B cell (primary cell): ENCODE measurements around the gene SLC18A3. TPM values are rescaled to one million over a fixed set of nuclear protein-coding genes. Genes with fewer than 3 reads are reported as not detected.
A peak's percentile ranks its signal among the peaks of the same experiment; 100 is the strongest.

Experiments
- ATAC-seq: fragments of 200-7000 bp; cut with Tn5 transposase; one replicate; pipeline ENCODE4 v1.10.0; 2021; ENCODE audit warnings: low read depth, mild to moderate bottlenecking, moderate number of reproducible peaks, moderate library complexity
- CTCF ChIA-PET: fragments of 350-600 bp; sonication (Branson Sonifier 250); formaldehyde crosslinking; loops from one replicate; lab custom pipeline; 2021; ENCODE audit warnings: antibody characterized with exemption, inconsistent platforms; lab: Charles Lee
- POLR2A ChIA-PET: fragments of 350-600 bp; sonication (Branson Sonifier 250); formaldehyde crosslinking; loops from one replicate; lab custom pipeline; 2021; ENCODE audit warnings: antibody characterized with exemption; lab: Charles Lee
- DNase-seq: peaks from one replicate; pipeline ENCODE4 v3.0.0; 2013
- H2AFZ ChIP-seq: 2 replicates; pipeline ENCODE4 v1.6.1; 2012; ENCODE audit warnings: mild to moderate bottlenecking, low read depth, low read length; ENCODE audit not compliant: insufficient read depth, poor library complexity, severe bottlenecking
- H3K27ac ChIP-seq, 2 donors: 1 replicate in 1 of 2; 2 replicates in 1 of 2; pipeline ENCODE4 v1.5.1; 2012 to 2013; ENCODE audit warnings: low read length in 2 of 2, mild to moderate bottlenecking in 2 of 2, moderate library complexity in 1 of 2
- H3K27me3 ChIP-seq, 4 experiments: fragments of 200-600 bp in 1 of 4; sonication (generic) in 1 of 4; replicated peaks in 1 of 4; 1 replicate in 2 of 4; 2 replicates in 2 of 4; pipeline versions ENCODE4 v1.6.1 to v1.7.0; 2013 to 2016; ENCODE audit warnings: low read length in 3 of 4, mild to moderate bottlenecking in 2 of 4, mixed read lengths in 1 of 4, moderate library complexity in 1 of 4; ENCODE audit not compliant: insufficient read depth in 4 of 4, control insufficient read depth in 3 of 4; ENCODE audit errors: control extremely low read depth in 1 of 4
- H3K36me3 ChIP-seq, 2 experiments: replicated peaks in 1 of 2; 1 replicate in 1 of 2; 2 replicates in 1 of 2; pipeline versions ENCODE4 v1.6.1 to v1.7.1; 2013; ENCODE audit warnings: low read length in 1 of 2; ENCODE audit not compliant: insufficient read depth in 2 of 2, control insufficient read depth in 1 of 2; ENCODE audit errors: control extremely low read depth in 1 of 2, extremely low read depth in 1 of 2
- H3K4me1 ChIP-seq, 2 donors: fragments of 200-600 bp in 1 of 2; sonication (generic) in 1 of 2; 1 replicate in 1 of 2; 2 replicates in 1 of 2; pipeline versions ENCODE4 v1.5.1 to v1.6.1; 2013 to 2017; ENCODE audit warnings: low read length in 2 of 2; ENCODE audit not compliant: control insufficient read depth in 2 of 2, insufficient read depth in 2 of 2
- H3K4me2 ChIP-seq: replicated peaks from 2 replicates; pipeline ENCODE3; 2012; ENCODE audit warnings: mild to moderate bottlenecking, low read depth, low read length; ENCODE audit not compliant: poor library complexity, severe bottlenecking
- H3K4me3 ChIP-seq, 5 experiments: fragments of 200-600 bp in 1 of 5; sonication (generic) in 1 of 5; 1 replicate in 3 of 5; 2 replicates in 2 of 5; pipeline versions ENCODE4 v1.5.1 to v1.7.0; 2011 to 2016; ENCODE audit warnings: low read length in 4 of 5, mild to moderate bottlenecking in 4 of 5, low read depth in 2 of 5, control low read depth in 1 of 5, moderate library complexity in 1 of 5; ENCODE audit not compliant: insufficient read depth in 1 of 5; ENCODE audit errors: control extremely low read depth in 1 of 5, extremely low read depth in 1 of 5
- H3K79me2 ChIP-seq: fragments of 200-600 bp; sonication (generic); one replicate; pipeline ENCODE4 v1.6.0; 2016; ENCODE audit warnings: low read length; ENCODE audit not compliant: control insufficient read depth, insufficient read depth
- H3K9ac ChIP-seq: fragments of 200-600 bp; sonication (generic); 2 replicates; pipeline ENCODE4 v1.6.1; 2017; ENCODE audit warnings: mild to moderate bottlenecking, low read length, moderate library complexity
- H3K9me3 ChIP-seq, 3 donors: one replicate each; pipeline versions ENCODE4 v1.6.1 to v1.7.1; 2013; ENCODE audit warnings: low read length in 2 of 3; ENCODE audit not compliant: control insufficient read depth in 2 of 3, insufficient read depth in 1 of 3; ENCODE audit errors: control extremely low read depth in 1 of 3
- H4K20me1 ChIP-seq: 2 replicates; pipeline ENCODE4 v1.6.0; 2012; ENCODE audit warnings: mild to moderate bottlenecking, low read length; ENCODE audit not compliant: insufficient read depth, control insufficient read depth, poor library complexity, severe bottlenecking
- H3K27ac Mint-ChIP-seq: one replicate; pipeline ENCODE4 v1.8.0; 2021; ENCODE audit warnings: mixed read lengths
- H3K27me3 Mint-ChIP-seq: one replicate; pipeline ENCODE4 v1.8.0; 2021; ENCODE audit warnings: mixed read lengths
- H3K4me1 Mint-ChIP-seq: one replicate; pipeline ENCODE4 v1.8.0; 2021; ENCODE audit warnings: mixed read lengths
- H3K4me3 Mint-ChIP-seq: one replicate; pipeline ENCODE4 v1.8.0; 2021; ENCODE audit warnings: mixed read lengths
- H3K9me3 Mint-ChIP-seq: one replicate; pipeline ENCODE4 v1.8.0; 2022; ENCODE audit warnings: mixed read lengths; ENCODE audit not compliant: insufficient read depth
- CTCF ChIP-seq: fragments of 200-600 bp; IDR thresholded peaks from one replicate; pipeline ENCODE4 v1.8.0; 2022; ENCODE audit warnings: antibody characterized with exemption, mild to moderate bottlenecking
- EZH2 ChIP-seq: IDR thresholded peaks from 2 replicates; pipeline ENCODE4 v1.6.1; 2012; ENCODE audit warnings: borderline replicate concordance, low read depth, mild to moderate bottlenecking, moderate library complexity, low read length; ENCODE audit not compliant: insufficient read depth, poor library complexity, severe bottlenecking
- WGBS: methylation state at CpG from one replicate; pipeline ENCODE4 v1.1.5; 2013; ENCODE audit warnings: missing lambda C conversion rate; ENCODE audit not compliant: insufficient coverage; 5-methylcytosine and 5-hydroxymethylcytosine counted together
- intact Hi-C: fragments of 100-400 bp; cut with micrococcal nuclease; formaldehyde crosslinking; loops from one replicate; pipeline ENCODE4 v1.10.0; 2022
- polyA plus RNA-seq: library from polyadenylated mRNA; depleted of rRNA; stranded (reverse); fragments of >200 nt; gene quantifications from 2 replicates; pipeline ENCODE4 v1.2.3, GENCODE V29; 2012
- total RNA-seq, 2 donors: library from RNA; stranded (reverse); fragments of 120-200 nt in 1 of 2; gene quantifications; 1 replicate in 1 of 2; 2 replicates in 1 of 2; pipeline versions ENCODE4 v1.2.3 to v1.2.4, GENCODE V29; 2013 to 2022

SLC18A3 gene
- total and polyA plus RNA-seq, 2 donors (not counting 1 experiment from before 2014, with no cell fraction given): not detected

DNA sequence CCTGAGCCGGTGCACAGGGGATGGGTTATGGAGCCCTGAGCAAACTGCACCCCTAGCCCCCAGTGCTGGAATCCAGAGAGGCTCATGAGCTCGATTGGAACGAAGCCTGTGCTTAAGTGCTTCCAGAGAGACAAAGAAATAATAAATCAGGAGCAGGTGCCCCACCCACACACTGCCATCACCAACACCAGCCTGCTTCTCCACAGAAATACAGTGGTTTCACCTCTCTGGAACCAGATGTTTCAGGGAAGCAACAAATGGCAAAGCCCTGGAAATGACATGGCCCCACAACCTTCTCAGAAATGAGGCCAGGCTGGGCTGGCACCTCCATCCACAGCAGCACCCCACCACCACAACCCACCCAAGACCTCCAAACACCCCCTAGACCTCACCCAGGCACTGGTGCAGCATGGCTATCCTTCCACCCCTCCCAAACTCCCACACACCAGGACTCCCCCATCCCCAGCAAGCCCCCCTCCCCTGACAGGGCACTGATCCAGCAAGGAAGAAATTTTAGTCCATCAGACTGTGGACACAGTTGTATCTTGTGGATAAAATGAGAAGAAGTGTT, 4.1 kb upstream of the SLC18A3 start:
- no peaks in the 10 kb centered on the region for H4K20me1 ChIP-seq
- intact Hi-C loops: no loop called here
- H3K36me3 ChIP-seq: no peaks in the 10 kb centered on the region
- no peak overlapping the region for H3K4me3 Mint-ChIP-seq
- no peaks in the 10 kb centered on the region for H3K79me2 ChIP-seq
- no peak overlapping the region for H3K27ac Mint-ChIP-seq
- H3K4me2 ChIP-seq: no peak overlapping the region
- DNase-seq (no peak), ATAC-seq (no peak)
- no peak overlapping the region for H3K4me3 ChIP-seq
- WGBS: 47% methylated on average over 3 of the region's 3 CpGs
- ChIA-PET POLR2A (no interaction called here), CTCF (interaction anchor here (1.9 to 3.6 kb wide), 2 partner anchors 10 to 12 kb away, joined by 4 to 19 read pairs; no protein-coding TSS in a partner anchor)
- no peaks in the 10 kb centered on the region for H3K9me3 Mint-ChIP-seq
- no peak overlapping the region for H3K27ac ChIP-seq
- peaks cover 63% of the 10 kb centered on the region for H3K27me3 Mint-ChIP-seq
- peaks cover 0 to 45% (median 19%) of the 10 kb centered on the region in 4 experiments for H3K27me3 ChIP-seq
- H3K9ac ChIP-seq: no peak overlapping the region
- TF ChIP-seq CTCF (no peak), EZH2 (no peak)
- peaks cover 0 to 37% (median 0%) of the 10 kb centered on the region in 3 donors for H3K9me3 ChIP-seq
- H3K4me1 ChIP-seq: peaks cover 0 to 4% of the 10 kb centered on the region in 2 donors
- no peak overlapping the region for H2AFZ ChIP-seq
- H3K4me1 Mint-ChIP-seq: peaks cover 2% of the 10 kb centered on the region

DNA sequence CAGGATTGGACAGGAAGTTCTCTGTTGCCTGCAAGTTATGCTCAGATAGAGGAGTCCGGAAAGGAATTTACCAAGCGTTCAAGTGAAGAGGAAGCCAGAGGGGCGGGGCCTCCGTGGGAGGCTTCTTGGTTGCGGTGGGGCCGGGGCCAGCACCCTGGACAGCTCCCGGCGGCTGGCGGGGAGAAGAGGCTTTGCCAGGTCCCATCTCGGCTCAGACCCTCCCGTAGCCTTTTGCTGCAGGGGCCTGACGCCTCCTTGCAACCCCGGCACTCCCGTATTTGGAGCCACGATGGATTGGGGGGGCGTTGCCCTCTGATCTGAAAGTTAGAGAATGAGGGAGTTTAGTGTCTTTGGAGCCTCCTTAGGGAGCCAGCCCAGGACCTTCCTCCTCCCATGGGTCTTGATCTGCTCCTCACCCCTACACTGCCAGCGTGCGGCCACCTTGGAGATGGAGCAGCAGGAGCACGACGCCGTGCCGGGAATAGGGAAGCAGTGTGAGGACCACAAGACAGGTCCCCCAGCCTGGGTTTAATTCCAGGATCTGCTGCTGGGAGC, 3.1 kb upstream of the SLC18A3 start:
- POLR2A ChIA-PET: no interaction called here

More for the DNA sequence above, 3.1 kb upstream of the SLC18A3 start:
- TF ChIP-seq CTCF: no peak
- TF ChIP-seq EZH2: no peak
- Mint-ChIP-seq H3K4me3 (no peak overlapping the region), H3K9me3 (no peaks in the 10 kb centered on the region), H3K27ac (no peak overlapping the region), H3K4me1 (peaks cover 6% of the 10 kb centered on the region), H3K27me3 (peaks cover 63% of the 10 kb centered on the region)
- peaks cover 0 to 7% of the 10 kb centered on the region in 2 donors for H3K4me1 ChIP-seq
- H2AFZ ChIP-seq: no peak overlapping the region
- no peaks in the 10 kb centered on the region for H3K79me2 ChIP-seq
- no peak overlapping the region for H3K27ac ChIP-seq
- H4K20me1 ChIP-seq: no peaks in the 10 kb centered on the region
- WGBS: 5% methylated on average over 20 of the region's 22 CpGs
- no peaks in the 10 kb centered on the region for H3K36me3 ChIP-seq
- DNase-seq: peak; percentile 61
- H3K9ac ChIP-seq: no peak overlapping the region
- H3K4me2 ChIP-seq: no peak overlapping the region
- CTCF ChIA-PET: interaction anchor here (1.9 to 3.6 kb wide), 2 partner anchors 11 to 13 kb away, joined by 4 to 19 read pairs; no protein-coding TSS in a partner anchor
- peaks cover 0 to 55% (median 26%) of the 10 kb centered on the region in 4 experiments for H3K27me3 ChIP-seq
- peak; percentile 53 for ATAC-seq
- no peak overlapping the region for H3K4me3 ChIP-seq
- intact Hi-C loops: no loop called here
- peaks cover 0 to 47% (median 0%) of the 10 kb centered on the region in 3 donors for H3K9me3 ChIP-seq
